HG03342 (cell line): ENCODE measurements around the gene TLR8.

ENCODE experiments used
- ATAC-seq: cut with Tn5 transposase; IDR thresholded peaks from one replicate; pipeline ENCODE4 v1.9.1; 2021; ENCODE audit warnings: mild to moderate bottlenecking, moderate library complexity; ENCODE audit not compliant: unreplicated experiment

TLR8 gene

GRCh38 chrX:12906046-12906761 lies at the start of gene TLR8:
TLR8 (plus strand) TSS chrX:12906620; CDS start chrX:12906707, 87 bp downstream.
- no peak for ATAC-seq

- ATAC-seq = no peak
Measured at GRCh38 chrX:12865359-12865758, 41.1 kb upstream of the TLR8 start.

GRCh38 chrX:12866451-12867377 lies 39.7 kb upstream of the TLR8 start, which contains the start of gene TLR7:
TLR7 (plus strand) TSS chrX:12867072; CDS start chrX:12867579, 507 bp downstream.
- peak; percentile 40 for ATAC-seq

GRCh38 chrX:12867685-12868084 lies 38.7 kb upstream of the TLR8 start:
- ATAC-seq = no peak

- ATAC-seq = peak; percentile 48
Measured at GRCh38 chrX:12868747-12869146, 37.7 kb upstream of the TLR8 start.

- no peak for ATAC-seq
Measured at GRCh38 chrX:12871257-12871656, 35.2 kb upstream of the TLR8 start.

GRCh38 chrX:12872741-12873140 lies 33.7 kb upstream of the TLR8 start:
- ATAC-seq = no peak

- no peak for ATAC-seq
Measured at GRCh38 chrX:12874581-12874980, 31.8 kb upstream of the TLR8 start.

GRCh38 chrX:12877386-12877785 lies 29.0 kb upstream of the TLR8 start:
- ATAC-seq = no peak

GRCh38 chrX:12878536-12878935 lies 27.9 kb upstream of the TLR8 start:
- ATAC-seq = no peak

- no peak for ATAC-seq
Measured at GRCh38 chrX:12881914-12882313, 24.5 kb upstream of the TLR8 start.

GRCh38 chrX:12885508-12885907 lies 20.9 kb upstream of the TLR8 start:
- ATAC-seq = no peak

- no peak for ATAC-seq
Measured at GRCh38 chrX:12886545-12886944, 19.9 kb upstream of the TLR8 start.

- no peak for ATAC-seq
Measured at GRCh38 chrX:12887141-12887540, 19.3 kb upstream of the TLR8 start.

- ATAC-seq = no peak
Measured at GRCh38 chrX:12887767-12888166, 18.7 kb upstream of the TLR8 start.

- ATAC-seq = peak; percentile 72
Measured at GRCh38 chrX:12890467-12890866, 16.0 kb upstream of the TLR8 start.

GRCh38 chrX:12891171-12891570 lies 15.2 kb upstream of the TLR8 start:
- ATAC-seq = no peak

- peak; percentile 41 for ATAC-seq
Measured at GRCh38 chrX:12891915-12892506, 14.4 kb upstream of the TLR8 start.

- no peak for ATAC-seq
Measured at GRCh38 chrX:12892716-12893115, 13.7 kb upstream of the TLR8 start.

GRCh38 chrX:12894074-12895030 lies 12.1 kb upstream of the TLR8 start:
- no peak for ATAC-seq
